ENCODE measurements around the gene TNP2.
A peak's percentile ranks its signal among the peaks of the same experiment; 100 is the strongest.
"Not testable (repeated sequence)": the region's sequence is repeated elsewhere in the genome, so short reads cannot be mapped to it uniquely, and the experiment has no call there.

The TNP2 gene

DNA sequence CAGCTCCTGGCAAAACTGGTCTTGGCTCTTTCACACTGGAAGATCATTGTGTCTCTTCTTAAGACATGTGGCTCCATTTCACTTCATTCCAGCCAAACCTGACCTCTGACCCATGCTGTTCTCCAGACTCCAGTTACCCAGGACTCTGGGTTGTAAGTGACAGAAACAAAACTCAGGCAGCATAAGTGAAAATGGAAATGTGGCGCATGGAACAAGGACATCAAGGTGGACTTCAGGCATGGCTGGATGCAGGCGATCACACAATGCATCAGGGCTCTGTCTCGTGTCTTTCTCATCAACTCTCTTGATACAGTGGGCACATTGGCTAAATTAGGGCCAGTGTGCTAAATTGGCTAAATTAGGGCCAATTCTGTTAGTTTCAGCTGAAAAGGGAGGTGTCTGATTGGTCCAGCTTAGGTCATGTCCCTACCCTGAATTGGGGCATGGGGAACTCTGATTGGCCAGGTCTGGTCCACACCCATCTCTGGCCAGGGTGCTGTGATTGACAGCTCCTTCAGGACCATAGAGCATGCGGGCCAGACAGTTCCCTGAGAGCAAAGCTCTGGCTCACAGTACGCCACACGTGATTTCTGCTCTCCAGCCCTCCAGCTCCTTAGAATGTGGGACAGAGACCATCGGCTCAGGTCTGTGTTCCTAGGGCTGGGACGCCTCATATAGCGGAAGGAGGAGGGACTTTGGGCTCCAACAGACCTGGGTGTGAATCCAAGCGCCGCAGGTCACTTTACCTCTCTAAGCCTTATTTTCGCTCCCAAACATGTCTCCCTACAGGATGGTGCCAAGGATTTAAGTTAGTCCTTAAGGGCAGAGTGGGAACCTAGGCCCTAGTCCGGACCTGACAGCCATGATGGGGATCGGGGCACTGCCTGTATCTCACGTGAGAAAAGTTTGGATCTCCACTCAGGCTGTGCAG lies 30.6 kb downstream of the TNP2 start:
- no peak for DNase-seq

GRCh38 chr16:11236461-11237254 lies 32.5 kb downstream of the TNP2 start:
- no peak for DNase-seq

GRCh38 chr16:11235703-11235991 lies 33.5 kb downstream of the TNP2 start:
- no peak for DNase-seq

DNA sequence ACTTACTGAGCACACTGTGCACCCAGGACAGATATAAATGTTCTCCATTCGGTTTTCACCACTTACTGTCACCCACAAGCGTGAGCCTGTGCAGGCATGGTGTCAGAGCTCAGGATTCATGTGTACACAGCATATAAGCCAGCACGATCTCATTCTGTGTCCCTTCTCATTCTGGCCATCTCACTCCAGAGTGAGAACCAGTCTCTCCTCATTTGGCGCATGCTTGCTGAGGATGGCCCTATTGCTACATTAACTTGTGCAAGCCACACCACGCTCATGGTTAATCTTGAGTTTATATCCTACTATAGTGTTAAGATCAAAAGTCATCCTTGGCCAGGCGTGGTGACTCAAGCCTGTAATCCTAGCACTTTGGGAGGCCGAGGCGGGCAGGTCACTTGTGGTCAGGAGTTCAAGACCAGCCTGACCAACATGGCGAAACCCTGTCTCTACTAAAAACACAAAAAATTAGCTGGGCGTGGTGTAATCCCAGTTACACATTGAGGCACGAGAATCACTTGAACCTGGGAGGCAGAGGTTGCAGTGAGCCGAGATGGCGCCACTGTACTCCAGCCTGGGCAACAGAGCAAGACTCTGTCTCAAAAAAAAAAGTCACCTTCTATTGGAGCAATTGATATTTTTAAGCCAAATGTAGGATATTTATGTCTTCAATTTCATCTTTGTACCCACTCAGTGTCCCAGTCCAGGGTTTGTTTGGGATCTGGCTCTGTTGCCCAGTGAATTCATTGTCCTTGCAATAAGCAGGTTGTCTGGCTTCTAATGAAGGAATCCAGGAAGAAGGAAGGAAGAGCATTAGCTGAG lies 34.0 kb downstream of the TNP2 start:
- DNase-seq: no peak

- no peak for DNase-seq
These were observed 35.3 kb downstream of the TNP2 start for GRCh38 chr16:11233727-11234376.

- DNase-seq: no peak
These were observed 36.0 kb downstream of the TNP2 start for GRCh38 chr16:11232852-11233726.

GRCh38 chr16:11232302-11232851 lies 36.7 kb downstream of the TNP2 start:
- DNase-seq: no peak

- no peak for DNase-seq
These were observed 37.7 kb downstream of the TNP2 start for GRCh38 chr16:11231367-11231970.

DNA sequence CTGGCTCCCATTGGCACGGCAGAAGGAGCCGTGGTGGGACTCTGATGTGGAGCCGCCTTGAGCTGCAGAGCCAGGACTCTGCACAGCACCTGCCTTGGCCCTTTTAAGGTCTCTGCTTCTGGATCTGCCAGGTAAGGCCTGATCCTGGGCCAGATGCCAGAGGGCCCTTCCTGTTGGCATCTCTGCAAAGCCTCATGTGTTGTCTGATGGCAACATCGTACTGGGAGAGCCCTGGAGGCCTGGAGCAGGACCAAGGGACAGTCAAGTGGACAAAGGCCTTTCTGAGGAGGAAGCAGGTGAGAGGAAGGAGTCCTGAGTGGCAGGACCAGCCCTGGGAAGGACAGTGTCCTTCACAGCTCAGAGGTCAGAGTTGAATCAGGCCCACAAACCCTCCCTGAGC lies 39.2 kb downstream of the TNP2 start:
- DNase-seq: no peak

GRCh38 chr16:11229432-11229831 lies 39.7 kb downstream of the TNP2 start:
- no peak for DNase-seq

GRCh38 chr16:11225677-11226549 lies 43.2 kb downstream of the TNP2 start:
- DNase-seq: no peak

GRCh38 chr16:11224894-11225676 lies 44.0 kb downstream of the TNP2 start:
- no peak for DNase-seq

DNA sequence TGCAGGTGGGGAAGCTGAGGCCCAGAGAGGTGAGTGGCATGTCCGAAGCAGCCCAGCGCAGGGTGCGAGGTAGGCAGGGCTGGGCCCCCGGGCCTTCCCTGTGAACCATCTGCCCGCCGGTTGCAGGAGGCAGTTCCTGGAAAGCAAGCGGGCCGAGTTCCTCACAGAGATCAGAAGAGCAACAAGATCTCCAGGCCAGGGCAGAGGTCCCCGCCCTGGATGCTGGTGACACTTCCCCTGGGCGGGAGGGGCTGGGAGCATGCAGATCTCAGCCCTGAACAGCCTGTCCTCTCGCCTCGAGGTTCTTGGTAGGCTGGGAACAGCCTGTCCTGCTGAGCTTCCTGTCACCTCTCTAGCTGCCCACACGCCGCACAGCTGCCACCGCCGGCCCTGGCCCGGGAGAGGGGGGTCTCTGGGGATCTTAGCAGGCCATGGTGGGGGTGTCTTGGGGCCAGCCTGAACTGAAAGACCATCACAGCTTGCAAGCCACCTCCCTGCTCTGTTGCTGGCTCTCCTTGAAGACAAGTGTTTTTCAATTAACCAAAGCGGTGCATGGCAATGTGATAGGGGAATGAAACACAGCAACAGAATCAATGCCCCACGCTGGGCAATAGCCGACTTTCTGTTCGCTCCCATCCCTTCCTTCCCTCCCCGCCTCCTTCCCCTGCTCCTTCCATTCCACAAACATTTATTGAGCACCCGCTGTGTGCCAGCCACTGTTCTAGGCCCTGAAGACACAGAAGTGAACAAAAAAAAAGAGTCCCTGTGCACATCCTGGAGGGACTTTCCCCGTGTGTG lies 44.8 kb downstream of the TNP2 start:
- DNase-seq: peak in 1 of 2 experiments; percentile 61

- not testable (repeated sequence) for DNase-seq
These were observed 48.6 kb downstream of the TNP2 start for GRCh38 chr16:11220507-11220906.

DNA sequence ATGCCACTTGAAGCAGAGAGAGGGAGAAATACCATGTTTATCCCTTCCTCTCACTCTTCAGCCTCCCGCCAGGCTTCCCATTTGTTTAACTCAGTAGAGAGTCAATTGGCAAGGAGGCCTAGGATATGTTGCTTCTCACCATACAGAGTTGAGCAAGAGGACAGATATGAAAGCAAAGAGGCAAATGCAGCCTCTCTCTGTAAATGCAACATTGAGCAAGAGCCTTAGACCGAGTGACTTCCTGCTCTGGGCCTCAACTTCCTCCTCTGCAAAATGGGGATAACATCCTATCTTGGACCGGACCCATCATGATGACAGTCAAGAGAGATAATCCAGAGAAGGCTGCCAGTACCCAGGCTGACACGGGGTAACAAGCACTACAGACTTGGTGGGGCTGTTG lies 49.9 kb downstream of the TNP2 start:
- no peak for DNase-seq

DNA sequence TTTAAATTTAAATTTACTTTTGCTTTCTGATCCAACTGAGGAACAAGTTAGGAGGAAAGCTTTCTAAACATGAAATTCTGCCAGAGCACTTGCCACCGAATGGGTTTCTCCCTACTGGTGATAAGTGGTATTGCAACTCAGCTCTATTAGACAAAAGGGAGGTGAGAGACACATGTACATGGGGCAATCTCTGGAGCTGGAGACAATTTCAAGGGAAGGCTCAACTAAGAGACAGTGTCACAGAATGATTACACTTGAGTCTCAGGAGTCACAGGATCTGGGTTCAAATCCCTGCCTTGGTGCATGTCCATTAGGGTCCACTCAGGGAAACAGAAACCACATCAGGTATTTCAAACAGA lies 50.5 kb downstream of the TNP2 start:
- no peak for DNase-seq
